ENCODE data around the gene MIER2.

The MIER2 gene

GRCh38 chr19:377801-378581 lies 33.4 kb upstream of the MIER2 start:
- no peak for DNase-seq

- DNase-seq: no peak
These were observed 31.5 kb upstream of the MIER2 start for GRCh38 chr19:376111-376470.

- no peak for DNase-seq
These were observed 31.0 kb upstream of the MIER2 start for GRCh38 chr19:375395-376110.

GRCh38 chr19:374886-375235 lies 30.3 kb upstream of the MIER2 start:
- no peak for DNase-seq

GRCh38 chr19:374183-374885 lies 29.7 kb upstream of the MIER2 start:
- peak; percentile 40 for DNase-seq

- DNase-seq: no peak
These were observed 29.0 kb upstream of the MIER2 start for GRCh38 chr19:373391-374182.

GRCh38 chr19:372306-372890 lies 27.8 kb upstream of the MIER2 start:
- no peak for DNase-seq

- no peak for DNase-seq
These were observed 27.0 kb upstream of the MIER2 start for GRCh38 chr19:371501-372168.

GRCh38 chr19:370641-371330 lies 26.2 kb upstream of the MIER2 start:
- no peak for DNase-seq

- DNase-seq: no peak
These were observed 25.3 kb upstream of the MIER2 start for GRCh38 chr19:369876-370275.

- no peak for DNase-seq
These were observed 24.7 kb upstream of the MIER2 start for GRCh38 chr19:369256-369655.

- DNase-seq: no peak
These were observed 24.0 kb upstream of the MIER2 start for GRCh38 chr19:368630-369024.

GRCh38 chr19:367963-368629 lies 23.5 kb upstream of the MIER2 start:
- no peak for DNase-seq

- no peak for DNase-seq
These were observed 23.0 kb upstream of the MIER2 start for GRCh38 chr19:367561-367960.

GRCh38 chr19:366951-367350 lies 22.4 kb upstream of the MIER2 start:
- DNase-seq: no peak

GRCh38 chr19:366205-366783 lies 21.7 kb upstream of the MIER2 start:
- DNase-seq: no peak

GRCh38 chr19:364496-365287 lies 20.1 kb upstream of the MIER2 start:
- DNase-seq: no peak

GRCh38 chr19:362683-363082 lies 18.1 kb upstream of the MIER2 start:
- DNase-seq: no peak

GRCh38 chr19:362154-362553 lies 17.6 kb upstream of the MIER2 start:
- DNase-seq: no peak

GRCh38 chr19:359653-359925 lies 15.0 kb upstream of the MIER2 start:
- DNase-seq: no peak

All from NCI-H510A (cell line).